Measurements from ENCODE around the gene IQGAP3.

GRCh38 chr1:156523801-156524480, 48.4 kb downstream of the IQGAP3 start:
- TF ChIP-seq CTCF (IDR thresholded peaks at IDR 0.05), result no peak
- TF ChIP-seq ZFX (IDR thresholded peaks at IDR 0.05; ENCODE audit: borderline replicate concordance), result no peak

Data from 22Rv1 (cell line).